GM12878 (cell line): Measurements from ENCODE around the gene KIZ. TPM values are rescaled to one million over a fixed set of nuclear protein-coding genes. Genes with fewer than 3 reads are reported as not detected.
A peak's percentile ranks its signal among the peaks of the same experiment; 100 is the strongest.

Source experiments
- ATAC-seq: fragments of 200-7000 bp; cut with Tn5 transposase; 3 replicates; pipeline ENCODE4 v1.9.1; 2020; ENCODE audit warnings: mild to moderate bottlenecking, moderate library complexity
- BruUV-seq: library from RNA; stranded (reverse); fragments of 400-500 nt; replicated peaks from 2 replicates; lab custom pipeline; 2021; lab: Mats Ljungman, UMichigan
- CTCF ChIA-PET: fragments of 300-600 bp; sonication (Branson Sonifier 250); formaldehyde crosslinking; extraction: SDS; loops from one replicate; lab custom pipeline; 2021; ENCODE audit warnings: inconsistent platforms; lab: Yijun Ruan, JAX
- POLR2A ChIA-PET: fragments of 350-600 bp; formaldehyde crosslinking; extraction: SDS; loops from one replicate; lab custom pipeline; 2021; ENCODE audit warnings: inconsistent platforms; lab: Charles Lee
- RAD21 ChIA-PET: fragments of 300-600 bp; sonication (Branson Sonifier 250); formaldehyde crosslinking; loops from one replicate; lab custom pipeline; 2023; ENCODE audit warnings: antibody characterized with exemption; ENCODE audit not compliant: unreplicated experiment; lab: Charles Lee
- SMC1A ChIA-PET: fragments of 300-600 bp; sonication (Branson Sonifier 250); formaldehyde crosslinking; loops from one replicate; lab custom pipeline; 2023; ENCODE audit not compliant: unreplicated experiment, uncharacterized antibody; lab: Charles Lee
- DNase-seq: peaks from one replicate; pipeline ENCODE4 v3.0.0-alpha.2; 2011; ENCODE audit warnings: low read depth, low spot score
- FAIRE-seq: peaks from 3 replicates; lab custom pipeline; 2011; peaks lifted over from hg19 to GRCh38; lab: Jason Lieb, UNC
- H2AFZ ChIP-seq: 2 replicates; pipeline ENCODE4 v1.6.0; 2011; ENCODE audit warnings: low read depth, low read length, control low read depth; ENCODE audit not compliant: control insufficient read depth
- H3K27ac ChIP-seq: 2 replicates; pipeline ENCODE4 v1.5.1; 2011; ENCODE audit warnings: control low read depth; ENCODE audit not compliant: control insufficient read depth, insufficient read depth
- H3K27me3 ChIP-seq, 2 experiments: replicated peaks in 1 of 2; 2 replicates each; pipeline versions ENCODE4 v1.6.0 to v1.6.1; 2011; ENCODE audit warnings: low read length in 1 of 2; ENCODE audit not compliant: control insufficient read depth in 2 of 2, insufficient read depth in 2 of 2
- H3K36me3 ChIP-seq, 2 experiments: 2 replicates each; pipeline ENCODE4 v1.5.1; 2011; ENCODE audit warnings: low read length in 1 of 2; ENCODE audit not compliant: control insufficient read depth in 2 of 2, insufficient read depth in 2 of 2
- H3K4me1 ChIP-seq: 2 replicates; pipeline ENCODE4 v1.6.1; 2011; ENCODE audit warnings: mild to moderate bottlenecking, low read length, moderate library complexity, mixed read lengths; ENCODE audit not compliant: control insufficient read depth, insufficient read depth
- H3K4me2 ChIP-seq: 2 replicates; pipeline ENCODE4 v1.6.0; 2011; ENCODE audit warnings: control low read depth; ENCODE audit not compliant: control insufficient read depth, insufficient read depth
- H3K4me3 ChIP-seq: fragments of 200-600 bp; sonication (generic); 2 replicates; pipeline ENCODE4 v1.5.1; 2016
- H3K79me2 ChIP-seq: 2 replicates; pipeline ENCODE4 v1.6.0; 2011; ENCODE audit warnings: low read length; ENCODE audit not compliant: control insufficient read depth, insufficient read depth
- H3K9ac ChIP-seq: 2 replicates; pipeline ENCODE4 v1.8.0; 2011; ENCODE audit warnings: low read length, control low read depth, mixed read lengths; ENCODE audit not compliant: control insufficient read depth, insufficient read depth
- H3K9me3 ChIP-seq: replicated peaks from 3 replicates; pipeline ENCODE4 v1.5.1; 2011; ENCODE audit warnings: mild to moderate bottlenecking, low read length; ENCODE audit not compliant: control insufficient read depth, insufficient read depth
- H4K20me1 ChIP-seq: 2 replicates; pipeline ENCODE4 v1.6.0; 2011; ENCODE audit not compliant: control insufficient read depth, insufficient read depth
- NR2F1 ChIP-seq: fragments of 450-650 bp; conservative IDR thresholded peaks from 2 replicates; pipeline ENCODE4 v1.6.1; 2017; ENCODE audit warnings: mild to moderate bottlenecking
- TCF12 ChIP-seq: IDR thresholded peaks from 2 replicates; pipeline ENCODE4 v1.6.1; 2011; ENCODE audit warnings: low read depth, mild to moderate bottlenecking, low read length
- TCF3 ChIP-seq: IDR thresholded peaks from 2 replicates; pipeline ENCODE4 v1.6.1; 2012; ENCODE audit warnings: low read depth, mild to moderate bottlenecking, low read length, borderline replicate concordance; ENCODE audit not compliant: insufficient read depth
- WGBS: methylation state at CpG from one replicate; pipeline ENCODE4 v1.1.6; 2016; ENCODE audit warnings: low lambda C conversion rate; ENCODE audit not compliant: insufficient replicate concordance, insufficient coverage; ENCODE audit errors: missing lambda C conversion rate; 5-methylcytosine and 5-hydroxymethylcytosine counted together
- in situ Hi-C: fragments of 300-500 bp; cut with MboI; formaldehyde crosslinking; loops from 9 replicates; pipeline ENCODE4 v1.14.3; 2018; ENCODE audit warnings: mixed read lengths
- intact Hi-C: fragments of 100-400 bp; cut with micrococcal nuclease; formaldehyde crosslinking; loops from one replicate; pipeline ENCODE4 v1.14.2; 2022; ENCODE audit not compliant: unreplicated experiment
- polyA plus RNA-seq, 11 experiments: library from polyadenylated mRNA; depleted of rRNA in 4 of 11; unstranded in 6 of 11; stranded (reverse) in 5 of 11; fragments of >200 nt; fragmentation: Nextera tagmentation in 4 of 11; fragmentation: Illumina TruSeq in 1 of 11; extraction: Ambion mirVana in 4 of 11; extraction: Trizol in 1 of 11; gene quantifications; 1 replicate in 1 of 11; 2 replicates in 10 of 11; pipeline versions ENCODE4 v1.2.1 to v1.2.3, GENCODE V29; 2011 to 2016; ENCODE audit warnings: inconsistent platforms in 2 of 11, missing spikeins in 2 of 11, low read depth in 1 of 11
- total RNA-seq, 4 experiments: library from RNA; depleted of rRNA in 3 of 4; stranded (reverse); fragments of >200 nt in 3 of 4; fragmentation: Illumina TruSeq in 1 of 4; extraction: Trizol in 1 of 4; gene quantifications; 2 replicates each; pipeline versions ENCODE4 v1.2.1 to v1.2.3, GENCODE V29; 2013 to 2021
- TF ChIP-seq, protein P1 (sequence below): fragments of 450-650 bp; IDR thresholded peaks from 2 replicates; pipeline ENCODE4 v1.6.1; 2017; ENCODE audit warnings: low read depth, mild to moderate bottlenecking, moderate library complexity

The KIZ gene
- total and polyA plus RNA-seq, 10 of the 15 experiments (the other 5 are each of a cell fraction or from before 2014, with no cell fraction given) = 2.7 to 11.0 (median 7.3) TPM

DNA sequence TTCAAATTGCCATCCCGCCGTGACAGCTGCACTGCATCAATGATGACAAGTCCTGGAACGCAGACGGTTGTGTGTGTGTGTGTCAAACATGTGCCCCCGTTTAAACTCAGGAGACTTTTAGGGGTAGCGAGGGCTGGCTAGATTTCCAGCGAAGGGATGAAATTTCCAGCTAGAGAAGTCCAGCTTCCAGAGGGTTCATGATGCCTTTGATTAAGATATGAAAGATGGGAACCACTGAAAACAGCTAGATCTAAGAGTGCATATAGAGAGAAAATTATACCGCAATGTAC is 644 bp downstream of the KIZ start:
- POLR2A ChIA-PET = no interaction called here
- ATAC-seq = peak; percentile 1; the same call in 2 of the 3 replicates

More for the DNA sequence above, 644 bp downstream of the KIZ start:
- TF ChIP-seq TCF3 (peak; percentile 66; the same call in 1 of the 2 replicates), NR2F1 (no peak), TCF12 (peak; percentile 76; the same call in 1 of the 2 replicates)
- TF ChIP-seq, protein P1, sequence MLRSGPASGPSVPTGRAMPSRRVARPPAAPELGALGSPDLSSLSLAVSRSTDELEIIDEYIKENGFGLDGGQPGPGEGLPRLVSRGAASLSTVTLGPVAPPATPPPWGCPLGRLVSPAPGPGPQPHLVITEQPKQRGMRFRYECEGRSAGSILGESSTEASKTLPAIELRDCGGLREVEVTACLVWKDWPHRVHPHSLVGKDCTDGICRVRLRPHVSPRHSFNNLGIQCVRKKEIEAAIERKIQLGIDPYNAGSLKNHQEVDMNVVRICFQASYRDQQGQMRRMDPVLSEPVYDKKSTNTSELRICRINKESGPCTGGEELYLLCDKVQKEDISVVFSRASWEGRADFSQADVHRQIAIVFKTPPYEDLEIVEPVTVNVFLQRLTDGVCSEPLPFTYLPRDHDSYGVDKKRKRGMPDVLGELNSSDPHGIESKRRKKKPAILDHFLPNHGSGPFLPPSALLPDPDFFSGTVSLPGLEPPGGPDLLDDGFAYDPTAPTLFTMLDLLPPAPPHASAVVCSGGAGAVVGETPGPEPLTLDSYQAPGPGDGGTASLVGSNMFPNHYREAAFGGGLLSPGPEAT = 0 out of 2 replicates have a peak, but pooled peaks have one; percentile 17
- Histone ChIP-seq H3K4me1 (peaks cover 2% of the 10 kb centered on the region; the same call in 1 of the 2 replicates), H2AFZ (peak overlapping the region; percentile 48), H3K27me3 (no peaks in the 10 kb centered on the region), H3K4me3 (peak overlapping the region; percentile 75), H3K27ac (no peak overlapping the region), H4K20me1 (no peaks in the 10 kb centered on the region), H3K4me2 (peak overlapping the region; percentile 81), H3K9me3 (no peaks in the 10 kb centered on the region), H3K36me3 (no peaks in the 10 kb centered on the region), H3K79me2 (no peaks in the 10 kb centered on the region; the same call in 1 of the 2 replicates), H3K9ac (peak overlapping the region; percentile 78)
- peak; percentile 57 for FAIRE-seq
- intact Hi-C loops (loop anchor here (10.0 kb wide), 1 partner anchor 178 kb away; the partner anchor contains the start of gene XRN2), in situ Hi-C loops (no loop called here)
- no peak for DNase-seq
- BruUV-seq = TSS peak; percentile 63
- RAD21 ChIA-PET = interaction anchor here (0.8 to 2.1 kb wide), 3 partner anchors 10 to 1075 kb away, joined by 3 to 8 read pairs (median 4); no protein-coding TSS in a partner anchor
- CTCF ChIA-PET = interaction anchor here (0.7 to 1.8 kb wide), 4 partner anchors 10 to 160 kb away, joined by 3 to 8 read pairs (median 3); no protein-coding TSS in a partner anchor
- SMC1A ChIA-PET = interaction anchor here (0.6 to 1.4 kb wide), 7 partner anchors 8 to 1099 kb away, joined by 3 to 5 read pairs (median 3); partner anchors contain the start of genes RALGAPA2 and XRN2
- 13% methylated on average over 8 of the region's 8 CpGs for WGBS
